ENCODE results near the gene MRM2.

DNA sequence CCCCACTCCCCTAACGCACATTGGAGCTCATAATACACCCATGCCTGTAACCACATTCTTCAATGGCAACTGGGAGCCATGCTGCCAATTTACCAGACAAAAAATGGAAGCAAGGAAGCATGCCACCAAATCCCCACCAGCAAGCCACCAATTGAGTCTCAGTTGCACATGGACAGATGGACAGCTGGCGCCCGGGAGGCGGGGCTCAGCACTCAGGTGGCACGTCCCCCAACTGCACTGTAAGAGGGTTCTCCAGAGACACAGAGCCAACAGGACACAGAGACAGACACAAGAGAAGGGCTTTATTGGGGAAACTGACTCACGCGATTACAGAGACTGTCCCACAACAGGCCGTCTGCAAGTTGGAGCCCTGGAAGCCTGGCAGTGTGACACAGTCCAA, 11.8 kb downstream of the MRM2 start:
- TF ChIP-seq, protein P1, sequence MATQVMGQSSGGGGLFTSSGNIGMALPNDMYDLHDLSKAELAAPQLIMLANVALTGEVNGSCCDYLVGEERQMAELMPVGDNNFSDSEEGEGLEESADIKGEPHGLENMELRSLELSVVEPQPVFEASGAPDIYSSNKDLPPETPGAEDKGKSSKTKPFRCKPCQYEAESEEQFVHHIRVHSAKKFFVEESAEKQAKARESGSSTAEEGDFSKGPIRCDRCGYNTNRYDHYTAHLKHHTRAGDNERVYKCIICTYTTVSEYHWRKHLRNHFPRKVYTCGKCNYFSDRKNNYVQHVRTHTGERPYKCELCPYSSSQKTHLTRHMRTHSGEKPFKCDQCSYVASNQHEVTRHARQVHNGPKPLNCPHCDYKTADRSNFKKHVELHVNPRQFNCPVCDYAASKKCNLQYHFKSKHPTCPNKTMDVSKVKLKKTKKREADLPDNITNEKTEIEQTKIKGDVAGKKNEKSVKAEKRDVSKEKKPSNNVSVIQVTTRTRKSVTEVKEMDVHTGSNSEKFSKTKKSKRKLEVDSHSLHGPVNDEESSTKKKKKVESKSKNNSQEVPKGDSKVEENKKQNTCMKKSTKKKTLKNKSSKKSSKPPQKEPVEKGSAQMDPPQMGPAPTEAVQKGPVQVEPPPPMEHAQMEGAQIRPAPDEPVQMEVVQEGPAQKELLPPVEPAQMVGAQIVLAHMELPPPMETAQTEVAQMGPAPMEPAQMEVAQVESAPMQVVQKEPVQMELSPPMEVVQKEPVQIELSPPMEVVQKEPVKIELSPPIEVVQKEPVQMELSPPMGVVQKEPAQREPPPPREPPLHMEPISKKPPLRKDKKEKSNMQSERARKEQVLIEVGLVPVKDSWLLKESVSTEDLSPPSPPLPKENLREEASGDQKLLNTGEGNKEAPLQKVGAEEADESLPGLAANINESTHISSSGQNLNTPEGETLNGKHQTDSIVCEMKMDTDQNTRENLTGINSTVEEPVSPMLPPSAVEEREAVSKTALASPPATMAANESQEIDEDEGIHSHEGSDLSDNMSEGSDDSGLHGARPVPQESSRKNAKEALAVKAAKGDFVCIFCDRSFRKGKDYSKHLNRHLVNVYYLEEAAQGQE (IDR thresholded peaks at IDR 0.05; ENCODE audit: insufficient read depth in 1 of 2, low read depth in 2 of 2, low read length in 2 of 2): no peak
- no peak for TF ChIP-seq POLR2AphosphoS5 (IDR thresholded peaks at IDR 0.05; ENCODE audit: low read depth, low read length)

Data from PFSK-1 (cell line).